ENCODE results near the gene AQP2.

AQP2 gene

GRCh38 chr12:49920915-49921286 lies 29.6 kb upstream of the AQP2 start:
- no peak for DNase-seq

- no peak for DNase-seq
Observed at GRCh38 chr12:49921299-49921698, 29.2 kb upstream of the AQP2 start.

- no peak for DNase-seq
Observed at GRCh38 chr12:49921936-49922335, 28.6 kb upstream of the AQP2 start.

GRCh38 chr12:49922349-49923034 lies 28.0 kb upstream of the AQP2 start:
- DNase-seq, result no peak

GRCh38 chr12:49923035-49923644 lies 27.4 kb upstream of the AQP2 start:
- DNase-seq, result no peak

- no peak for DNase-seq
Observed at GRCh38 chr12:49923880-49924556, 26.5 kb upstream of the AQP2 start.

GRCh38 chr12:49924628-49925246 lies 25.8 kb upstream of the AQP2 start:
- no peak for DNase-seq

- DNase-seq, result no peak
Observed at GRCh38 chr12:49925433-49926204, 24.9 kb upstream of the AQP2 start.

GRCh38 chr12:49928471-49928870 lies 22.1 kb upstream of the AQP2 start:
- DNase-seq, result no peak

- DNase-seq, result no peak
Observed at GRCh38 chr12:49929581-49929980, 21.0 kb upstream of the AQP2 start.

- DNase-seq, result no peak
Observed at GRCh38 chr12:49930515-49931288, 19.8 kb upstream of the AQP2 start.

GRCh38 chr12:49932023-49932422 lies 18.5 kb upstream of the AQP2 start:
- DNase-seq, result no peak

GRCh38 chr12:49932533-49933130 lies 17.9 kb upstream of the AQP2 start:
- DNase-seq, result no peak

GRCh38 chr12:49933796-49934195 lies 16.7 kb upstream of the AQP2 start:
- no peak for DNase-seq

- DNase-seq, result no peak
Observed at GRCh38 chr12:49934505-49934904, 16.0 kb upstream of the AQP2 start.

GRCh38 chr12:49936925-49937324 lies 13.6 kb upstream of the AQP2 start:
- DNase-seq, result no peak

GRCh38 chr12:49937639-49938300 lies 12.8 kb upstream of the AQP2 start:
- no peak for DNase-seq

GRCh38 chr12:49939307-49939706 lies 11.2 kb upstream of the AQP2 start:
- DNase-seq, result no peak

- no peak for DNase-seq
Observed at GRCh38 chr12:49939707-49940106, 10.8 kb upstream of the AQP2 start.

GRCh38 chr12:49941556-49942511 lies 8.7 kb upstream of the AQP2 start:
- no peak for DNase-seq

All from bone marrow (tissue), 2 donors.